OCI-LY3 (cell line): ENCODE results near the gene EGFLAM.

Experiments used
- H2AFZ ChIP-seq: fragments of 200-600, 300-600 bp; shearing (Covaris generic); 2 replicates; pipeline ENCODE4 v1.6.0; 2014; ENCODE audit warnings: antibody characterized with exemption, low read depth, low read length
- H3K27ac ChIP-seq: fragments of 200-600, 300-600 bp; sonication (generic); 2 replicates; pipeline ENCODE4 v1.5.1; 2014; ENCODE audit warnings: mild to moderate bottlenecking, low read length, moderate library complexity, mixed read lengths
- H3K27me3 ChIP-seq: fragments of 200-600, 300-600 bp; sonication (generic); 2 replicates; pipeline ENCODE4 v1.6.1; 2014; ENCODE audit warnings: low read depth, low read length, mixed read lengths
- H3K36me3 ChIP-seq: fragments of 200-600, 300-600 bp; sonication (generic); replicated peaks from 2 replicates; pipeline ENCODE3; 2014; ENCODE audit warnings: low read depth, low read length, mixed read lengths
- H3K4me1 ChIP-seq: fragments of 300-600, 200-600 bp; sonication (generic); 2 replicates; pipeline ENCODE4 v1.6.1; 2014; ENCODE audit warnings: low read length, mixed read lengths
- H3K4me2 ChIP-seq: fragments of 200-600, 300-600 bp; sonication (generic); 2 replicates; pipeline ENCODE4 v1.6.1; 2014; ENCODE audit warnings: low read length, mixed read lengths
- H3K4me3 ChIP-seq: fragments of 300-600, 200-600 bp; sonication (generic); 2 replicates; pipeline ENCODE4 v1.5.1; 2014; ENCODE audit warnings: antibody characterized with exemption, mild to moderate bottlenecking, low read length, moderate library complexity
- H3K79me2 ChIP-seq: fragments of 300-600, 200-600 bp; shearing (Covaris generic); 2 replicates; pipeline ENCODE4 v1.6.1; 2014; ENCODE audit warnings: mild to moderate bottlenecking, low read length, mixed read lengths
- H3K9ac ChIP-seq: fragments of 300-600, 200-600 bp; shearing (Covaris generic); 2 replicates; pipeline ENCODE4 v1.6.0; 2014; ENCODE audit warnings: mild to moderate bottlenecking, low read length, moderate library complexity
- H3K9me3 ChIP-seq: fragments of 200-600, 300-600 bp; shearing (Covaris generic); 2 replicates; pipeline ENCODE4 v1.6.1; 2014; ENCODE audit warnings: low read length, mixed read lengths; ENCODE audit not compliant: insufficient read depth
- H4K20me1 ChIP-seq: fragments of 200-600, 300-600 bp; sonication (generic); 2 replicates; pipeline ENCODE4 v1.6.1; 2016; ENCODE audit warnings: low read length, mixed read lengths; ENCODE audit not compliant: insufficient read depth
- EZH2phosphoT487 ChIP-seq: fragments of 200-600 bp; shearing (Covaris generic); IDR thresholded peaks from 2 replicates; pipeline ENCODE4 v1.6.1; 2018; ENCODE audit warnings: antibody characterized with exemption, mixed run types, low read depth
- TF ChIP-seq, protein P1 (sequence below): fragments of 200-600, 300-600 bp; sonication (generic); IDR thresholded peaks from 2 replicates; pipeline ENCODE4 v1.5.1; 2014; ENCODE audit warnings: antibody characterized with exemption, low read length, low read depth

EGFLAM gene

DNA sequence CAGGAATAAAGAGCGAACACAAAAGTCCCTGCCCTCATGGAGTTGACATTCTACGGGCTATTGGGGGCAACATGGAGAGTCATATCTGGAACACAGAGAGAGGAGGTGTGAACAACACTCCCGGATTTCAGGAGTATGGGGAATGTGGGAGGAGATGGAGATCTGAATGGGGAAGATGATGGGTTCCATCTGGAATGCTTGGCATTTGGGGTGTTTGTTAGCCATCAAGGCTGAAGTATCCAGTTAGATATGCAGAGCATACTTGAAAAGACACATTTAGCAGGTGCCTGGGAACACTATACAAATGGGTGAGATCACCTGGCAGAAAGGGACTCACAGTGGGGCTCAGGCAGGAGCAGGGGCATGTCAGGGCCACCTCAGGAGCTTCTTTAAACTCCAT lies 61.1 kb downstream of the EGFLAM start:
- Histone ChIP-seq H3K36me3 (no peaks in the 10 kb centered on the region), H3K4me1 (no peaks in the 10 kb centered on the region), H3K27me3 (no peaks in the 10 kb centered on the region), H3K4me3 (no peak overlapping the region), H4K20me1 (no peaks in the 10 kb centered on the region), H2AFZ (no peak overlapping the region), H3K4me2 (no peak overlapping the region), H3K79me2 (no peaks in the 10 kb centered on the region), H3K9ac (no peak overlapping the region), H3K9me3 (no peaks in the 10 kb centered on the region), H3K27ac (no peak overlapping the region)
- TF ChIP-seq EZH2phosphoT487 = no peak
- TF ChIP-seq, protein P1, sequence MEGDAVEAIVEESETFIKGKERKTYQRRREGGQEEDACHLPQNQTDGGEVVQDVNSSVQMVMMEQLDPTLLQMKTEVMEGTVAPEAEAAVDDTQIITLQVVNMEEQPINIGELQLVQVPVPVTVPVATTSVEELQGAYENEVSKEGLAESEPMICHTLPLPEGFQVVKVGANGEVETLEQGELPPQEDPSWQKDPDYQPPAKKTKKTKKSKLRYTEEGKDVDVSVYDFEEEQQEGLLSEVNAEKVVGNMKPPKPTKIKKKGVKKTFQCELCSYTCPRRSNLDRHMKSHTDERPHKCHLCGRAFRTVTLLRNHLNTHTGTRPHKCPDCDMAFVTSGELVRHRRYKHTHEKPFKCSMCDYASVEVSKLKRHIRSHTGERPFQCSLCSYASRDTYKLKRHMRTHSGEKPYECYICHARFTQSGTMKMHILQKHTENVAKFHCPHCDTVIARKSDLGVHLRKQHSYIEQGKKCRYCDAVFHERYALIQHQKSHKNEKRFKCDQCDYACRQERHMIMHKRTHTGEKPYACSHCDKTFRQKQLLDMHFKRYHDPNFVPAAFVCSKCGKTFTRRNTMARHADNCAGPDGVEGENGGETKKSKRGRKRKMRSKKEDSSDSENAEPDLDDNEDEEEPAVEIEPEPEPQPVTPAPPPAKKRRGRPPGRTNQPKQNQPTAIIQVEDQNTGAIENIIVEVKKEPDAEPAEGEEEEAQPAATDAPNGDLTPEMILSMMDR = no peak

DNA sequence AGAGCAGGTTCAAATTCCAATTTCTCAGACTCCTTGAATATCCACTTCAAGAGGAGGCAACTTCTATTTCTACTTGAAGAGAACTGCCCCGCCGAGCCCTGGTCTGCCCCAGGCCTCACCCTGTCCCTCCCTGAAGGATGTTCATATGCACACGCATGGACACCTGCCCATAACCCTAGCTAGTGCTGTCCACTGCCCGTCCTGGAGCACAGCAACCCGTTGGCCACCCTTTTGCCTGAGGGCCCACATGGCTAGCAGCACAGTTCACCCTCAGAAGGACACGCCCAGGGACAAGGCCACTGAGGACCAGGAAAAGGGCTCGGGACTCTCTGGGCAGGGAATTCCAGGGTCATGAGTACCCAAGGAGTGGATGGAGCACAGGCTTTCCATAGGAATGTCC lies 63.6 kb downstream of the EGFLAM start:
- TF ChIP-seq, protein P1 = no peak
- no peak for TF ChIP-seq EZH2phosphoT487
- no peak overlapping the region for H3K4me3 ChIP-seq
- H3K4me2 ChIP-seq = no peak overlapping the region
- H3K79me2 ChIP-seq = no peaks in the 10 kb centered on the region
- H3K4me1 ChIP-seq = no peaks in the 10 kb centered on the region
- H3K36me3 ChIP-seq = no peaks in the 10 kb centered on the region
- H3K9ac ChIP-seq = no peak overlapping the region
- no peaks in the 10 kb centered on the region for H3K9me3 ChIP-seq
- no peak overlapping the region for H2AFZ ChIP-seq
- H3K27me3 ChIP-seq = no peaks in the 10 kb centered on the region
- no peaks in the 10 kb centered on the region for H4K20me1 ChIP-seq
- no peak overlapping the region for H3K27ac ChIP-seq

DNA sequence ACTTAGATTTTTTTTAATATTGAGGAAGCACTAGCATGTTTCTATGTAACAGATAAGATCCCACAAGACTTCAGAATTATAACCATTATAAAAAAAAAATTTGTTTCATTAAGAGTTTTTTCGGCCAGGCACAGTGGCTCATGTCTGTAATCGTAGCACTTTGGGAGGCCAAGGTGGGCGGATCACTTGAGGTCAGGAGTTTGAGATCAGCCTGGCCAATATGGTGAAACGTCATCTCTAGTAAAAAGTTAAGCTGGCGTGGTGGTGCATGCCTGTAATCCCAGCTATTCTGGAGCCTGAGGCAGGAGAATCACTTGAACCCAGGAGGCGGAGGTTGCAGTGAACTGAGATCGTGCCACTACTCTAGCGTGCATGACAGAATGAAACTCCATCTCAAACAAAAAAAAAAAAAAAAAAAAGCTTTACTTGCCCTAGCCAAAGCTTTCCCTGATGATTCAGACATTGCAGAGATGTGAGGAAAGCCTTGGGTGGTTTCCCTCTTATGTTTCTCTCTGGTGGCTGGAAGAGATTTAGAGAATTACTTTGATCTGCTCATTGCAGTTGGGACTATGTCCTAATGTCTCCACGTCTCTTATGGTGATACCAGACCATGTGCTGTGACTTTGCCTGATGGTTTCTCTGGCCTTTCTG lies 65.4 kb downstream of the EGFLAM start:
- Histone ChIP-seq H2AFZ (no peak overlapping the region), H3K27me3 (no peaks in the 10 kb centered on the region), H3K9me3 (no peaks in the 10 kb centered on the region), H3K36me3 (no peaks in the 10 kb centered on the region), H3K4me3 (no peak overlapping the region), H4K20me1 (no peaks in the 10 kb centered on the region), H3K4me1 (no peaks in the 10 kb centered on the region), H3K4me2 (no peak overlapping the region), H3K27ac (no peak overlapping the region), H3K9ac (no peak overlapping the region), H3K79me2 (no peaks in the 10 kb centered on the region)
- TF ChIP-seq EZH2phosphoT487 = no peak
- TF ChIP-seq, protein P1 = no peak

DNA sequence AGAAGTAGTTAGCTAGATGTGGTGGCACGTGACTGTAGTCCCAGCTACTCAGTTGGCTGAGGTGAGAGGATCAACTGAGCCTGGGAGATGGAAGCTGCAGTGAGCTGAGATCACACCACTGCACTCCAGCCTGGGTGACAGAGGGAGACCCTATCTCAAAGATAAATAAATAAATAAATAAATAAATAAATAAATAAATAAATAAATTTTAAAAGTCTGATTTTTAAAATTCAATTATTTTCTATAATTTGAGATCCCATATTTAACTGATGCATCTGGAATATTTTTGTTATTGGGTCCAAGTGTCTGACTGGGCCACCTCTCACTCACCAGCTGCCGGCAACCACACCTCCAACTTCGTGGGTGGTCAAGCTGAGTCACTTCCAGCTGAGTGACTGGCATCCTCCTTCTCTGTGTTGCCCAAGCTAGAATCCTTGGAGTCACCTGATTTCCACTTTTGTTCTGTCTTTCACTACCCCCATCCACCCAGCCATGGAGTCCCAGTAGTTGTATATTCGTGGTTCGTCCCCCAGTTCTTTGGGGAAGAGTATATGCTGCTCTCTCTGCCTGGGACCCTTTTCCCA lies 70.9 kb downstream of the EGFLAM start:
- Histone ChIP-seq H3K4me2 (no peak overlapping the region), H3K9me3 (no peaks in the 10 kb centered on the region), H3K27ac (no peak overlapping the region), H3K79me2 (no peaks in the 10 kb centered on the region), H3K36me3 (no peaks in the 10 kb centered on the region), H3K27me3 (no peaks in the 10 kb centered on the region), H4K20me1 (no peaks in the 10 kb centered on the region), H3K4me3 (no peak overlapping the region), H3K9ac (no peak overlapping the region), H3K4me1 (no peaks in the 10 kb centered on the region), H2AFZ (no peak overlapping the region)
- TF ChIP-seq, protein P1 = no peak
- TF ChIP-seq EZH2phosphoT487 = no peak
